ENCODE results near the gene SLC7A9.
"Not testable (repeated sequence)": the region's sequence is repeated elsewhere in the genome, so short reads cannot be mapped to it uniquely, and the experiment has no call there.

GRCh38 chr19:32787895-32788294 lies 81.7 kb downstream of the SLC7A9 start:
- not testable (repeated sequence) for TF ChIP-seq CTCF (IDR thresholded peaks at IDR 0.05 in 2 of 3, conservative IDR thresholded peaks at IDR 0.05 in 1 of 3; ENCODE audit: control insufficient read depth in 2 of 3, extremely low read depth in 1 of 3, insufficient read depth in 1 of 3, low read depth in 3 of 3, low read length in 3 of 3); EZH2 (IDR thresholded peaks at IDR 0.05; ENCODE audit: borderline replicate concordance, control insufficient read depth, low read depth, low read length); BCL3 (IDR thresholded peaks at IDR 0.05; ENCODE audit: borderline replicate concordance, insufficient read depth, low read depth, low read length, poor library complexity, severe bottlenecking); POLR2A (IDR thresholded peaks at IDR 0.05; ENCODE audit: low read depth, low read length); MAX (IDR thresholded peaks at IDR 0.05; ENCODE audit: low read depth, low read length); BRCA1 (IDR thresholded peaks at IDR 0.05; ENCODE audit: low read depth, low read length); TCF12 (IDR thresholded peaks at IDR 0.05; ENCODE audit: low read depth, low read length); EGR1 (IDR thresholded peaks at IDR 0.05; ENCODE audit: borderline replicate concordance in 1 of 2, low read depth in 2 of 2, low read length in 2 of 2); PKNOX1 (IDR thresholded peaks at IDR 0.05); EP300 (IDR thresholded peaks at IDR 0.05; ENCODE audit: borderline replicate concordance in 1 of 2, control insufficient read depth in 1 of 2, low read depth in 2 of 2, low read length in 2 of 2)
